GM21526 (cell line): ENCODE data around the gene ETV6.
A peak's percentile ranks its signal among the peaks of the same experiment; 100 is the strongest.

Experiments used
- ATAC-seq: cut with Tn5 transposase; IDR thresholded peaks from one replicate; pipeline ENCODE4 v1.9.1; 2021; ENCODE audit warnings: moderate library complexity; ENCODE audit not compliant: unreplicated experiment, low FRiP score

Gene ETV6

GRCh38 chr12:11793921-11794710 is 144.6 kb downstream of the ETV6 start:
- no peak for ATAC-seq

GRCh38 chr12:11794751-11795150 is 145.3 kb downstream of the ETV6 start:
- no peak for ATAC-seq

GRCh38 chr12:11795192-11795912 is 145.9 kb downstream of the ETV6 start:
- ATAC-seq: no peak

GRCh38 chr12:11795913-11796459 is 146.5 kb downstream of the ETV6 start:
- ATAC-seq: no peak

- ATAC-seq: no peak
Measured at GRCh38 chr12:11797317-11797913, 147.9 kb downstream of the ETV6 start.

GRCh38 chr12:11798006-11798708 is 148.7 kb downstream of the ETV6 start:
- ATAC-seq: no peak

- ATAC-seq: no peak
Measured at GRCh38 chr12:11798856-11799501, 149.5 kb downstream of the ETV6 start.

GRCh38 chr12:11799502-11799873 is 150.0 kb downstream of the ETV6 start:
- no peak for ATAC-seq

GRCh38 chr12:11801643-11802042 is 152.2 kb downstream of the ETV6 start:
- ATAC-seq: no peak

- no peak for ATAC-seq
Measured at GRCh38 chr12:11804130-11804529, 154.7 kb downstream of the ETV6 start.

- no peak for ATAC-seq
Measured at GRCh38 chr12:11805043-11805442, 155.6 kb downstream of the ETV6 start.

GRCh38 chr12:11805680-11806079 is 156.2 kb downstream of the ETV6 start:
- no peak for ATAC-seq

- no peak for ATAC-seq
Measured at GRCh38 chr12:11807458-11807857, 158.0 kb downstream of the ETV6 start.

- ATAC-seq: no peak
Measured at GRCh38 chr12:11808931-11809330, 159.5 kb downstream of the ETV6 start.

- no peak for ATAC-seq
Measured at GRCh38 chr12:11810206-11810545, 160.7 kb downstream of the ETV6 start.

GRCh38 chr12:11811008-11811407 is 161.5 kb downstream of the ETV6 start:
- ATAC-seq: no peak

GRCh38 chr12:11812241-11812585 is 162.7 kb downstream of the ETV6 start:
- no peak for ATAC-seq

GRCh38 chr12:11812586-11813437 is 163.3 kb downstream of the ETV6 start:
- peak; percentile 68 for ATAC-seq

- no peak for ATAC-seq
Measured at GRCh38 chr12:11813438-11813813, 164.0 kb downstream of the ETV6 start.

GRCh38 chr12:11814374-11814773 is 164.9 kb downstream of the ETV6 start:
- no peak for ATAC-seq
